K562 (cell line): ENCODE measurements around the gene EFNA5. TPM values are rescaled to one million over a fixed set of nuclear protein-coding genes. Genes with fewer than 3 reads are reported as not detected.

Experiments
- ATAC-seq: fragments of 200-7000 bp; cut with Tn5 transposase; 3 replicates; pipeline ENCODE4 v1.9.1; 2020; ENCODE audit warnings: moderate library complexity
- BruUV-seq: library from RNA; stranded (reverse); fragments of 400-500 nt; replicated peaks from 2 replicates; lab custom pipeline; 2021; lab: Mats Ljungman, UMichigan
- CTCF ChIA-PET: fragments of 300-600 bp; formaldehyde crosslinking; extraction: SDS; loops from one replicate; lab custom pipeline; 2021; ENCODE audit warnings: low intra/inter-chr PET ratio; lab: Yijun Ruan, JAX
- POLR2A ChIA-PET: fragments of 300-600, 350-650 bp; sonication (Branson Sonifier 250); formaldehyde crosslinking; extraction: SDS; loops from one replicate; lab custom pipeline; 2021; ENCODE audit warnings: antibody characterized with exemption, inconsistent platforms; lab: Yijun Ruan, JAX
- DNase-seq, 4 experiments: peaks; one replicate each; pipeline versions ENCODE4 v3.0.0 to v3.0.0-alpha.2; 2011 to 2018; ENCODE audit warnings: low spot score in 3 of 4, mixed read lengths in 3 of 4; ENCODE audit errors: extremely low read depth in 1 of 4
- FAIRE-seq: peaks from 2 replicates; lab custom pipeline; 2011; peaks lifted over from hg19 to GRCh38; lab: Jason Lieb, UNC
- H2AFZ ChIP-seq: 2 replicates; pipeline ENCODE4 v1.6.0; 2011; ENCODE audit warnings: low read depth, low read length, control low read depth, inconsistent platforms
- H3K27ac ChIP-seq: fragments of 200-600 bp; 3 replicates; pipeline ENCODE4 v1.8.0; 2011; ENCODE audit warnings: low read depth, mild to moderate bottlenecking, control low read depth, inconsistent platforms, low read length, moderate library complexity, mixed read lengths; ENCODE audit errors: extremely low read depth
- H3K27me3 ChIP-seq, 2 experiments: fragments of 300-600 bp in 1 of 2; 2 replicates in 1 of 2; 3 replicates in 1 of 2; pipeline versions ENCODE4 v1.6.0 to v1.8.0; 2011; ENCODE audit warnings: inconsistent platforms in 2 of 2, low read length in 2 of 2, mild to moderate bottlenecking in 1 of 2, mixed read lengths in 1 of 2, moderate library complexity in 1 of 2; ENCODE audit not compliant: control insufficient read depth in 2 of 2, insufficient read depth in 2 of 2
- H3K36me3 ChIP-seq: fragments of 300-600 bp; 3 replicates; pipeline ENCODE4 v1.8.0; 2011; ENCODE audit warnings: mild to moderate bottlenecking, low read length, inconsistent platforms; ENCODE audit not compliant: control insufficient read depth, insufficient read depth
- H3K4me1 ChIP-seq, 2 experiments: fragments of 200-600 bp in 1 of 2; replicated peaks in 1 of 2; 2 replicates in 1 of 2; 3 replicates in 1 of 2; pipeline versions ENCODE4 v1.5.1 to v1.8.0; 2011; ENCODE audit warnings: inconsistent platforms in 2 of 2, low read length in 2 of 2, mild to moderate bottlenecking in 1 of 2, mixed read lengths in 1 of 2, moderate library complexity in 1 of 2; ENCODE audit not compliant: control insufficient read depth in 2 of 2, insufficient read depth in 2 of 2
- H3K4me2 ChIP-seq: 2 replicates; pipeline ENCODE4 v1.6.1; 2011; ENCODE audit warnings: low read length, control low read depth, inconsistent platforms, mixed read lengths; ENCODE audit not compliant: insufficient read depth
- H3K4me3 ChIP-seq: fragments of 200-600 bp; sonication (generic), shearing (Covaris generic); 2 replicates; pipeline ENCODE4 v1.5.1; 2016; ENCODE audit warnings: control low read depth, inconsistent platforms
- H3K79me2 ChIP-seq: fragments of 200-600 bp; 3 replicates; pipeline ENCODE4 v1.8.0; 2011; ENCODE audit warnings: low read length, inconsistent platforms; ENCODE audit not compliant: control insufficient read depth, insufficient read depth
- H3K9ac ChIP-seq, 2 experiments: 2 replicates each; pipeline versions ENCODE4 v1.6.0 to v1.6.1; 2011; ENCODE audit warnings: low read depth in 2 of 2, low read length in 2 of 2, control low read depth in 1 of 2, inconsistent platforms in 1 of 2, mild to moderate bottlenecking in 1 of 2, mixed read lengths in 1 of 2; ENCODE audit not compliant: insufficient read depth in 1 of 2
- H3K9me1 ChIP-seq: one replicate; pipeline ENCODE4 v1.6.0; 2011; ENCODE audit warnings: inconsistent platforms, mild to moderate bottlenecking, low read length, moderate library complexity; ENCODE audit not compliant: control insufficient read depth, insufficient read depth
- H3K9me3 ChIP-seq: replicated peaks from 2 replicates; pipeline ENCODE4 v1.5.1; 2011; ENCODE audit warnings: low read depth, low read length, inconsistent platforms; ENCODE audit not compliant: control insufficient read depth, insufficient read depth
- H4K20me1 ChIP-seq: replicated peaks from 2 replicates; pipeline ENCODE4 v1.6.1; 2011; ENCODE audit warnings: low read length, inconsistent platforms, mixed read lengths; ENCODE audit not compliant: control insufficient read depth, insufficient read depth
- BRCA1 ChIP-seq, 2 experiments: fragments of 450-650 bp in 1 of 2; sonication (generic) in 1 of 2; formaldehyde crosslinking in 1 of 2; IDR thresholded peaks; 2 replicates each; pipeline versions ENCODE4 v1.5.0 to v1.6.1; 2017 to 2020; ENCODE audit warnings: mild to moderate bottlenecking in 1 of 2, missing genetic modification reagents in 1 of 2
- BRF1 ChIP-seq: IDR thresholded peaks from 3 replicates; pipeline ENCODE4 v1.6.1; 2011; ENCODE audit warnings: borderline replicate concordance, mild to moderate bottlenecking; ENCODE audit not compliant: insufficient read length; ENCODE audit errors: extremely low read depth
- E2F3 ChIP-seq: fragments of 250-450 bp; sonication (Bioruptor Pico); IDR thresholded peaks from 2 replicates; pipeline ENCODE4 v1.4.0; 2020; ENCODE audit warnings: mild to moderate bottlenecking
- HSF4 ChIP-seq: fragments of 250-450 bp; sonication (Bioruptor Pico); IDR thresholded peaks from 2 replicates; pipeline ENCODE4 v2.1.2; 2022; ENCODE audit warnings: mild to moderate bottlenecking, moderate library complexity, borderline replicate concordance
- MXI1 ChIP-seq: IDR thresholded peaks from 2 replicates; pipeline ENCODE4 v1.6.1; 2011; ENCODE audit warnings: low read depth, mild to moderate bottlenecking, improper control_type of control experiment, low read length
- NCOA1 ChIP-seq: fragments of 450-650 bp; IDR thresholded peaks from 2 replicates; pipeline ENCODE4 v1.6.1; 2016; ENCODE audit warnings: low read depth
- PHF20 ChIP-seq: fragments of 450-650 bp; IDR thresholded peaks from 2 replicates; pipeline ENCODE4 v1.6.1; 2018; ENCODE audit not compliant: partially characterized antibody
- POLR2AphosphoS5 ChIP-seq: IDR thresholded peaks from 2 replicates; pipeline ENCODE4 v1.6.1; 2011; ENCODE audit warnings: mild to moderate bottlenecking, low read depth, low read length, moderate library complexity; ENCODE audit not compliant: control insufficient read depth, insufficient read depth
- PTRF ChIP-seq: fragments of 450-650 bp; IDR thresholded peaks from 2 replicates; pipeline ENCODE4 v1.6.1; 2016; ENCODE audit warnings: mild to moderate bottlenecking, missing genetic modification characterization, missing compliant biosample characterization
- SMAD2 ChIP-seq: fragments of 150-350 bp; IDR thresholded peaks from 2 replicates; pipeline ENCODE4 v1.6.1; 2014; ENCODE audit warnings: low read depth, mild to moderate bottlenecking, low read length
- SRSF1 ChIP-seq: fragments of 200-400 bp; formaldehyde crosslinking; IDR thresholded peaks from 2 replicates; pipeline ENCODE4 v1.6.1; 2017; ENCODE audit warnings: mild to moderate bottlenecking, low read depth, low read length, moderate library complexity
- STAT5B ChIP-seq: fragments of 250-450 bp; sonication (Bioruptor Pico); IDR thresholded peaks from 2 replicates; pipeline ENCODE4 v1.8.0; 2021; ENCODE audit warnings: mild to moderate bottlenecking, inconsistent platforms
- ZNF175 ChIP-seq: fragments of 200-800 bp; sonication (Bioruptor generic); IDR thresholded peaks from 2 replicates; pipeline ENCODE4 v1.6.1; 2016; ENCODE audit warnings: low read depth, mild to moderate bottlenecking, missing genetic modification characterization, missing compliant biosample characterization
- ZNF41 ChIP-seq: fragments of 250-450 bp; sonication (Bioruptor Pico); conservative IDR thresholded peaks from 2 replicates; pipeline ENCODE4 v1.4.0; 2020; ENCODE audit warnings: mild to moderate bottlenecking
- ZNF699 ChIP-seq: fragments of 250-450 bp; sonication (Bioruptor Pico); IDR thresholded peaks from 2 replicates; pipeline ENCODE4 v1.8.0; 2021; ENCODE audit warnings: mild to moderate bottlenecking, moderate library complexity; ENCODE audit not compliant: insufficient replicate concordance
- whole genome bisulfite sequencing: fragments of 100-300 bp; shearing (Covaris generic); methylation state at CpG from one replicate; pipeline ENCODE4 v1.1.6; 2016; ENCODE audit warnings: low coverage, mixed read lengths; ENCODE audit not compliant: insufficient coverage; ENCODE audit errors: missing lambda C conversion rate; 5-methylcytosine and 5-hydroxymethylcytosine counted together
- in situ Hi-C: fragments of 300-500 bp; cut with MboI; formaldehyde crosslinking; loops from 4 replicates; pipeline ENCODE4 v1.15.0; 2018; ENCODE audit warnings: inconsistent platforms, mixed read lengths
- intact Hi-C: fragments of 100-400 bp; cut with micrococcal nuclease; formaldehyde crosslinking; loops from 2 replicates; pipeline ENCODE4 v1.14.2; 2022
- polyA plus RNA-seq, 8 experiments: library from polyadenylated mRNA; depleted of rRNA in 4 of 8; stranded (reverse) in 5 of 8; unstranded in 3 of 8; fragments of >200 nt; fragmentation: Nextera tagmentation in 2 of 8; fragmentation: Illumina TruSeq in 1 of 8; extraction: Ambion mirVana in 2 of 8; extraction: Trizol in 1 of 8; gene quantifications; 2 replicates each; pipeline versions ENCODE4 v1.2.1 to v1.2.3, GENCODE V29; 2011 to 2014; ENCODE audit warnings: inconsistent platforms in 1 of 8, missing spikeins in 1 of 8
- total RNA-seq, 7 experiments: library from RNA; depleted of rRNA in 6 of 7; stranded (reverse); fragments of >200 nt in 6 of 7; fragmentation: Illumina TruSeq in 2 of 7; extraction: Trizol in 2 of 7; gene quantifications; 2 replicates each; pipeline versions ENCODE4 v1.2.1 to v1.2.3, GENCODE V29; 2011 to 2021; ENCODE audit warnings: low replicate concordance in 1 of 7

The EFNA5 gene
- total and polyA plus RNA-seq, 9 of the 15 experiments (the other 6 are each of a cell fraction or from before 2014, with no cell fraction given) = 0.20 TPM; not detected in 8

DNA sequence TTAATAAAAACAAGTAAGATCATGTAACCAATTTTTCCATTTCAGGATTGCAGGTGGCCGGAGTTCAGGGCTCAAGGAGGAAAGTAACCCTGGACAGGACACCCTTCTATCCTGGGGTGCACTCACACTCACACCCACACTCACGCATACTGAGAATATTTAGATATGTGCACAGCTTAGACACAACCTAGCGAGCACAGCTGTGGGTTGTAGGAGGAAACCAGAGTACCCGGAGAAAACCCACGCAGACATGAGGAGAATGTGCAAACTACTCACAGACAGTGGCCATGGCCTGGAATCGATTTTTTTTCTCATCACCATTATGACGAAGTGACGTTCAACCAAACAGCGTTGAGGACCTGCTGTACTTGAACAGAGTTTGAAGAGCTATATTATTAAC, 4.5 kb upstream of the EFNA5 start:
- in situ Hi-C loops = no loop called here

GRCh38 chr5:107674655-107675054, 3.9 kb upstream of the EFNA5 start:
- in situ Hi-C loops = no loop called here
- TF ChIP-seq BRCA1 (IDR thresholded peaks at IDR 0.05) = no peak
- no peak for TF ChIP-seq BRCA1 (CRISPR knock-in tag; IDR thresholded peaks at IDR 0.05)

More for the DNA sequence above, 4.5 kb upstream of the EFNA5 start:
- Histone ChIP-seq H3K79me2 (no peaks in the 10 kb centered on the region), H3K9me3 (no peaks in the 10 kb centered on the region), H2AFZ (no peak overlapping the region), H3K4me3 (no peak overlapping the region), H3K4me2 (no peak overlapping the region), H3K9me1 (no peaks in the 10 kb centered on the region), H3K27ac (no peak overlapping the region), H3K4me1 (peaks cover 0 to 10% of the 10 kb centered on the region in 2 experiments; a peak in 2 of 5 replicates), H4K20me1 (no peaks in the 10 kb centered on the region), H3K36me3 (no peaks in the 10 kb centered on the region), H3K9ac (no peak overlapping the region)
- no TSS peak for BruUV-seq
- intact Hi-C loops = loop anchor here (10.0 kb wide), 2 partner anchors 430 to 670 kb away; no protein-coding TSS in a partner anchor
- POLR2A ChIA-PET = no interaction called here
- ATAC-seq (no peak), FAIRE-seq (no peak)
- 0% methylated on average over 9 of the region's 9 CpGs for WGBS
- TF ChIP-seq ZNF175 (CRISPR knock-in tag) (no peak), SRSF1 (no peak), E2F3 (CRISPR knock-in tag) (no peak), STAT5B (CRISPR knock-in tag) (no peak), POLR2AphosphoS5 (no peak), PTRF (no peak), BRF1 (no peak), ZNF41 (CRISPR knock-in tag) (no peak), PHF20 (no peak), MXI1 (no peak), ZNF699 (no peak), SMAD2 (no peak), HSF4 (no peak), NCOA1 (no peak)
- TF ChIP-seq, all 486 proteins: peak for 0
- DNase-seq = no peak
- CTCF ChIA-PET = no interaction called here
- no peaks in the 10 kb centered on the region; a peak in 1 of 5 replicates for H3K27me3 ChIP-seq

More at GRCh38 chr5:107674655-107675054, 3.9 kb upstream of the EFNA5 start:
- CTCF ChIA-PET = no interaction called here
- Histone ChIP-seq H3K9me1 (no peaks in the 10 kb centered on the region), H3K27me3 (no peaks in the 10 kb centered on the region; a peak in 1 of 5 replicates), H4K20me1 (no peaks in the 10 kb centered on the region), H3K4me2 (no peak overlapping the region), H3K36me3 (no peaks in the 10 kb centered on the region), H3K4me1 (peaks cover 0 to 10% of the 10 kb centered on the region in 2 experiments; a peak in 2 of 5 replicates), H3K9ac (no peak overlapping the region), H2AFZ (no peak overlapping the region), H3K79me2 (no peaks in the 10 kb centered on the region), H3K4me3 (no peak overlapping the region), H3K9me3 (no peaks in the 10 kb centered on the region), H3K27ac (no peak overlapping the region)
- intact Hi-C loops = loop anchor here (10.0 kb wide), 2 partner anchors 430 to 670 kb away; no protein-coding TSS in a partner anchor
- BruUV-seq = no TSS peak
- WGBS = 0% methylated on average over 4 of the region's 4 CpGs
- ATAC-seq (no peak), DNase-seq (no peak), FAIRE-seq (no peak)
- POLR2A ChIA-PET = no interaction called here
